ENCODE results near the gene MGLL. TPM values are rescaled to one million over a fixed set of nuclear protein-coding genes. Genes with fewer than 3 reads are reported as not detected.

Gene MGLL
- total and polyA plus RNA-seq, 10 donors: 11.0 to 134 (median 80.7) TPM

GRCh38 chr3:127816783-127817405, 5.4 kb downstream of the MGLL start:
- Histone ChIP-seq H3K36me3 (peaks cover 0 to 58% (median 6%) of the 10 kb centered on the region in 6 donors), H3K9me3 (no peaks in the 10 kb centered on the region), H3K4me1 (peaks cover 0 to 53% (median 31%) of the 10 kb centered on the region in 6 donors), H3K27ac (peak overlapping the region in 1 of 8 donors; percentile 17), H3K27me3 (replicated peaks in 1 of 7) (peaks cover 0 to 10% (median 0%) of the 10 kb centered on the region in 7 donors), H3K4me3 (no peak overlapping the region)
- TF ChIP-seq POLR2AphosphoS5 (IDR thresholded peaks at IDR 0.05) (no peak), POLR2A (IDR thresholded peaks at IDR 0.05) (no peak), CTCF (IDR thresholded peaks at IDR 0.05 in 8 of 11, conservative IDR thresholded peaks at IDR 0.05 in 3 of 11) (no peak)
- 77 to 90% (median 82%) methylated on average over 11 of the region's 11 CpGs for WGBS, 5 donors
- intact Hi-C loops (cut with DNase I; ENCODE audit: low total_unique reads): no loop called here
- DNase-seq: no peak

DNA sequence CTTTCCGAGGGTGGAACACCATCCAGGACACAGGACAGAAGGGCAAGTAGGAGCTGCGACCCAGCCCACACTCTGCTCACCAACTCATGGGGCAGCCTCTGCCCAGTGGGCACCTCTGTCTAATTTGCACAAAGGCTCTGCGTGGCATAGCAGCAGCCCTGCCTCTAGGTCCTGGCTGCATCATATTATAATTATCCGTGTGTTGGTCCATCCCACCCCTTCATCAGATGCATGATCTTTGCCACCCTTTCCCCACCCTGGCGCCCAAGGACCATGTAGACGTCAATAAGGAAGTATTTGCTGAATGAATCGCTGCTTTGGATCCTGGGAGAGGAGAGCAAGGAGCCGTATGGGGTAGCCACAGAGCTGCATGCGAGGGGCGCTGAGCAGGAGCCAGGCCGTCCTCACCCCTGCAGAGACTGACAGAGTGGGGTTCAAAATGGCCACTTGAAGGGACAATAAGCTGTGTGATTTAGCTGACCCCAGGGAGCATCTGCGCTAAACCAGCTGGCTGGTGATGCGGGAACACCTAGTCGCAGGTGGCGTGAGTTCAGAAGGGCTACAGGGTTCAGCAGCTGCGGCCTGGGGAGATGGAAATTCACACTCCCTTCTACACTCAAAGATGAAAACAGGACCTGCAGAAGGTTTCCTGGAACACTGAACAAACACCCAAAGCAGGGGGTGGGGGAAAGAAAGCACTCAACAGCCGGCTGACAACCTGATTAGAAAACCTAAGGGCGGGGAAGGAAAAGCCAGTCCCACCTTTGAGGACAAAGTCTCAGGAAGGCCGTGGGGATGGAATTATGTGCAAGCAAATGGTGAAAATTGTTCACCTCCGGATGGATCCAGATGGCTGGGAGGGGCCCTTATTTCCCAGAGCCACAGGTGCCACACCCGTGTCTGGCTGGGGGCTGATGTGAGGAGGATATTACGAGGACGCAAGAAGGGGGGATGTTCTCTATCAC, 6.4 kb downstream of the MGLL start:
- Histone ChIP-seq H3K9me3 (no peaks in the 10 kb centered on the region), H3K27ac (no peak overlapping the region), H3K27me3 (replicated peaks in 1 of 7) (peaks cover 0 to under 1% (median 0%) of the 10 kb centered on the region in 7 donors), H3K4me3 (no peak overlapping the region), H3K36me3 (peaks cover 0 to 66% (median 6%) of the 10 kb centered on the region in 6 donors), H3K4me1 (peaks cover 0 to 43% (median 25%) of the 10 kb centered on the region in 6 donors)
- no peak for DNase-seq
- TF ChIP-seq CTCF (IDR thresholded peaks at IDR 0.05 in 8 of 11, conservative IDR thresholded peaks at IDR 0.05 in 3 of 11) (no peak), POLR2AphosphoS5 (IDR thresholded peaks at IDR 0.05) (no peak), POLR2A (IDR thresholded peaks at IDR 0.05) (no peak)
- WGBS, 5 donors: 92 to 94% (median 94%) methylated on average over 23 of the region's 23 CpGs
- intact Hi-C loops (cut with DNase I; ENCODE audit: low total_unique reads): no loop called here

GRCh38 chr3:127815001-127815400, 7.3 kb downstream of the MGLL start:
- H3K36me3 ChIP-seq: peaks cover 0 to 75% (median 8%) of the 10 kb centered on the region in 6 donors

More at GRCh38 chr3:127815001-127815400, 7.3 kb downstream of the MGLL start:
- TF ChIP-seq CTCF (IDR thresholded peaks at IDR 0.05 in 8 of 11, conservative IDR thresholded peaks at IDR 0.05 in 3 of 11) (no peak), POLR2AphosphoS5 (IDR thresholded peaks at IDR 0.05) (no peak), POLR2A (IDR thresholded peaks at IDR 0.05) (no peak)
- no peak for DNase-seq
- intact Hi-C loops (cut with DNase I; ENCODE audit: low total_unique reads): no loop called here
- H3K4me1 ChIP-seq: peaks cover 0 to 34% (median 18%) of the 10 kb centered on the region in 6 donors
- no peak overlapping the region for H3K27ac ChIP-seq
- H3K9me3 ChIP-seq: no peaks in the 10 kb centered on the region
- H3K4me3 ChIP-seq: no peak overlapping the region
- H3K27me3 ChIP-seq (replicated peaks in 1 of 7): no peaks in the 10 kb centered on the region
- 86 to 94% (median 89%) methylated on average over 7 of the region's 7 CpGs for WGBS, 5 donors
